SK-N-SH treated with all-trans-retinoic acid at 6 μM for 48 hours (cell line): ENCODE results near the gene AAGAB.

Experiments
- ATAC-seq: fragments of 200-7000 bp; cut with Tn5 transposase; 3 replicates; pipeline ENCODE4 v1.9.1; 2020; ENCODE audit warnings: mild to moderate bottlenecking, moderate library complexity
- ARNTL ChIP-seq: fragments of 450-650 bp; formaldehyde crosslinking; IDR thresholded peaks from 2 replicates; pipeline ENCODE4 v1.5.0; 2020; ENCODE audit warnings: low read depth, mild to moderate bottlenecking, moderate library complexity, borderline replicate concordance
- BACH2 ChIP-seq: fragments of 250-450 bp; sonication (Bioruptor Pico); IDR thresholded peaks from 2 replicates; pipeline ENCODE4 v1.9.0; 2021; ENCODE audit warnings: mild to moderate bottlenecking, borderline replicate concordance
- CREB5 ChIP-seq: fragments of 250-450 bp; sonication (Bioruptor Pico); IDR thresholded peaks from 2 replicates; pipeline ENCODE4 v1.5.1; 2020; ENCODE audit warnings: low read depth, mild to moderate bottlenecking, moderate library complexity
- CSDC2 ChIP-seq: fragments of 250-450 bp; sonication (Bioruptor Pico); IDR thresholded peaks from 2 replicates; pipeline ENCODE4 v1.5.0; 2020; ENCODE audit warnings: mild to moderate bottlenecking, moderate library complexity
- CSRNP3 ChIP-seq: fragments of 250-450 bp; sonication (Bioruptor Pico); IDR thresholded peaks from 2 replicates; pipeline ENCODE4 v1.5.1; 2021; ENCODE audit warnings: mild to moderate bottlenecking, moderate library complexity
- ESRRG ChIP-seq: fragments of 250-450 bp; sonication (Bioruptor Pico); IDR thresholded peaks from 2 replicates; pipeline ENCODE4 v1.6.1; 2021; ENCODE audit warnings: mild to moderate bottlenecking
- GLIS3 ChIP-seq: fragments of 250-450 bp; sonication (Bioruptor Pico); IDR thresholded peaks from 2 replicates; pipeline ENCODE4 v1.5.0; 2020; ENCODE audit warnings: mild to moderate bottlenecking, moderate library complexity
- ISL1 ChIP-seq: fragments of 250-450 bp; sonication (Bioruptor Pico); IDR thresholded peaks from 2 replicates; pipeline ENCODE4 v2.1.2; 2022; ENCODE audit warnings: mild to moderate bottlenecking, moderate library complexity
- OSR1 ChIP-seq: fragments of 250-450 bp; sonication (Bioruptor Pico); IDR thresholded peaks from 2 replicates; pipeline ENCODE4 v1.8.0; 2022; ENCODE audit warnings: moderate library complexity, mild to moderate bottlenecking, inconsistent platforms
- PATZ1 ChIP-seq: fragments of 250-450 bp; sonication (Bioruptor Pico); IDR thresholded peaks from 2 replicates; pipeline ENCODE4 v1.8.0; 2020; ENCODE audit warnings: mild to moderate bottlenecking, moderate library complexity, borderline replicate concordance
- POU6F1 ChIP-seq: fragments of 250-450 bp; sonication (Bioruptor Pico); IDR thresholded peaks from 2 replicates; pipeline ENCODE4 v1.8.0; 2021; ENCODE audit warnings: low read depth, mild to moderate bottlenecking, moderate library complexity, borderline replicate concordance
- PPARA ChIP-seq: fragments of 250-450 bp; sonication (Bioruptor Pico); IDR thresholded peaks from 2 replicates; pipeline ENCODE4 v1.5.0; 2020; ENCODE audit warnings: mild to moderate bottlenecking, borderline replicate concordance
- RARB ChIP-seq: fragments of 250-450 bp; sonication (Bioruptor Pico); IDR thresholded peaks from 2 replicates; pipeline ENCODE4 v1.8.0; 2021; ENCODE audit warnings: mild to moderate bottlenecking, moderate library complexity
- SNAI2 ChIP-seq: fragments of 250-450 bp; sonication (Bioruptor Pico); IDR thresholded peaks from 2 replicates; pipeline ENCODE4 v1.5.0; 2020; ENCODE audit warnings: mild to moderate bottlenecking, moderate library complexity
- TCF4 ChIP-seq: fragments of 250-450 bp; sonication (Bioruptor Pico); IDR thresholded peaks from 2 replicates; pipeline ENCODE4 v1.8.0; 2021; ENCODE audit warnings: mild to moderate bottlenecking, moderate library complexity, borderline replicate concordance
- TOX ChIP-seq: fragments of 250-450 bp; sonication (Bioruptor Pico); IDR thresholded peaks from 2 replicates; pipeline ENCODE4 v1.8.0; 2021; ENCODE audit warnings: mild to moderate bottlenecking, moderate library complexity, borderline replicate concordance
- TSHZ2 ChIP-seq: fragments of 250-450 bp; sonication (Bioruptor Pico); IDR thresholded peaks from 2 replicates; pipeline ENCODE4 v1.5.0; 2020; ENCODE audit warnings: mild to moderate bottlenecking, moderate library complexity
- ZC3H10 ChIP-seq: fragments of 250-450 bp; sonication (Bioruptor Pico); IDR thresholded peaks from 2 replicates; pipeline ENCODE4 v1.5.1; 2021; ENCODE audit warnings: mild to moderate bottlenecking, moderate library complexity
- ZFP3 ChIP-seq: fragments of 250-450 bp; sonication (Bioruptor Pico); IDR thresholded peaks from 2 replicates; pipeline ENCODE4 v1.5.0; 2020; ENCODE audit warnings: mild to moderate bottlenecking, moderate library complexity
- ZFP30 ChIP-seq: fragments of 450-650 bp; formaldehyde crosslinking; IDR thresholded peaks from 2 replicates; pipeline ENCODE4 v1.5.0; 2022; ENCODE audit warnings: mild to moderate bottlenecking, moderate library complexity
- ZNF565 ChIP-seq: fragments of 450-650 bp; formaldehyde crosslinking; conservative IDR thresholded peaks from 2 replicates; pipeline ENCODE4 v1.5.0; 2020; ENCODE audit warnings: low read depth, mild to moderate bottlenecking, moderate library complexity
- ZNF70 ChIP-seq: fragments of 450-650 bp; formaldehyde crosslinking; IDR thresholded peaks from 2 replicates; pipeline ENCODE4 v1.5.0; 2020; ENCODE audit warnings: mild to moderate bottlenecking, moderate library complexity
- ZNF8 ChIP-seq: fragments of 450-650 bp; formaldehyde crosslinking; IDR thresholded peaks from 2 replicates; pipeline ENCODE4 v1.5.0; 2020; ENCODE audit warnings: mild to moderate bottlenecking, moderate library complexity

AAGAB gene

GRCh38 chr15:67244971-67245478, 9.4 kb downstream of the AAGAB start:
- ATAC-seq, result no peak
- TF ChIP-seq ZNF8 (CRISPR knock-in tag) (peak; percentile 94), PATZ1 (no peak)
- TF ChIP-seq, all 23 proteins: peak for 1

- ATAC-seq, result no peak
- TF ChIP-seq SNAI2 (no peak), CREB5 (CRISPR knock-in tag) (no peak), RARB (CRISPR knock-in tag) (no peak), ARNTL (CRISPR knock-in tag) (no peak), PPARA (CRISPR knock-in tag) (no peak), TSHZ2 (CRISPR knock-in tag) (no peak), TCF4 (CRISPR knock-in tag) (no peak), ZNF8 (CRISPR knock-in tag) (no peak), CSDC2 (CRISPR knock-in tag) (no peak), ZFP3 (CRISPR knock-in tag) (no peak), TOX (CRISPR knock-in tag) (no peak), ZNF70 (no peak), BACH2 (no peak), POU6F1 (CRISPR knock-in tag) (no peak), ESRRG (no peak), CSRNP3 (CRISPR knock-in tag) (no peak), ZFP30 (no peak), ZNF565 (CRISPR knock-in tag) (no peak), ISL1 (no peak)
- TF ChIP-seq, all 23 proteins: peak for 0
Measured at GRCh38 chr15:67242708-67243111, 11.8 kb downstream of the AAGAB start.

- no peak for ATAC-seq
- TF ChIP-seq TOX (CRISPR knock-in tag) (no peak), TCF4 (CRISPR knock-in tag) (no peak), ISL1 (no peak), OSR1 (CRISPR knock-in tag) (no peak), GLIS3 (CRISPR knock-in tag) (no peak), SNAI2 (no peak), ARNTL (CRISPR knock-in tag) (no peak), ZC3H10 (CRISPR knock-in tag) (no peak), ZFP3 (CRISPR knock-in tag) (no peak), ZFP30 (no peak), ZNF565 (CRISPR knock-in tag) (no peak), CSRNP3 (CRISPR knock-in tag) (no peak), CREB5 (CRISPR knock-in tag) (no peak), RARB (CRISPR knock-in tag) (no peak), POU6F1 (CRISPR knock-in tag) (no peak)
Measured at GRCh38 chr15:67241132-67241855, 13.2 kb downstream of the AAGAB start.
